Umbilical cord (tissue), 2 donors: Measurements from ENCODE around the gene SMARCD1. TPM values are rescaled to one million over a fixed set of nuclear protein-coding genes. Genes with fewer than 3 reads are reported as not detected.

Source experiments
- DNase-seq: peaks from one replicate; pipeline ENCODE4 v3.0.0-alpha.2; 2015; ENCODE audit warnings: low spot score
- total RNA-seq: library from RNA; depleted of rRNA; stranded (reverse); fragments of >200 nt; gene quantifications from one replicate; pipeline ENCODE4 v1.2.3, GENCODE V29; 2014; ENCODE audit warnings: low replicate concordance; ENCODE audit not compliant: insufficient read depth

The SMARCD1 gene
- total RNA-seq: 33.0 TPM

- peak; percentile 96 for DNase-seq
Observed at GRCh38 chr12:50084775-50085614, at the start of gene SMARCD1. SMARCD1 (plus strand) TSS chr12:50085342; CDS start chr12:50085370, 28 bp downstream.

GRCh38 chr12:50038336-50038735 lies 46.8 kb upstream of the SMARCD1 start:
- no peak for DNase-seq

GRCh38 chr12:50039151-50039835 lies 45.8 kb upstream of the SMARCD1 start:
- DNase-seq: peak; percentile 94

GRCh38 chr12:50040657-50041056 lies 44.5 kb upstream of the SMARCD1 start:
- DNase-seq: no peak

GRCh38 chr12:50041062-50041860 lies 43.9 kb upstream of the SMARCD1 start:
- no peak for DNase-seq

GRCh38 chr12:50041962-50042361 lies 43.2 kb upstream of the SMARCD1 start:
- no peak for DNase-seq

GRCh38 chr12:50042693-50043092 lies 42.4 kb upstream of the SMARCD1 start:
- DNase-seq: no peak

GRCh38 chr12:50043308-50043707 lies 41.8 kb upstream of the SMARCD1 start:
- DNase-seq: no peak

GRCh38 chr12:50043854-50044253 lies 41.3 kb upstream of the SMARCD1 start:
- DNase-seq: no peak

GRCh38 chr12:50047693-50048250 lies 37.4 kb upstream of the SMARCD1 start:
- DNase-seq: no peak

- no peak for DNase-seq
Observed at GRCh38 chr12:50049254-50050118, 35.7 kb upstream of the SMARCD1 start.

- DNase-seq: no peak
Observed at GRCh38 chr12:50050119-50050385, 35.1 kb upstream of the SMARCD1 start.

GRCh38 chr12:50050410-50051098 lies 34.6 kb upstream of the SMARCD1 start:
- DNase-seq: peak; percentile 97

- no peak for DNase-seq
Observed at GRCh38 chr12:50051101-50051806, 33.9 kb upstream of the SMARCD1 start.

GRCh38 chr12:50052544-50052943 lies 32.6 kb upstream of the SMARCD1 start:
- no peak for DNase-seq

- no peak for DNase-seq
Observed at GRCh38 chr12:50052964-50053363, 32.2 kb upstream of the SMARCD1 start.

- no peak for DNase-seq
Observed at GRCh38 chr12:50053583-50053982, 31.6 kb upstream of the SMARCD1 start.

- peak; percentile 44 for DNase-seq
Observed at GRCh38 chr12:50055831-50056638, 29.1 kb upstream of the SMARCD1 start.

GRCh38 chr12:50056639-50056976 lies 28.5 kb upstream of the SMARCD1 start:
- no peak for DNase-seq
